NCI-H524 treated with DMSO at 0.1 percent for 48 hours (cell line): Measurements from ENCODE around the gene PAX7.
"Not testable (repeated sequence)": the region's sequence is repeated elsewhere in the genome, so short reads cannot be mapped to it uniquely, and the experiment has no call there.

ENCODE experiments used
- DNase-seq: peaks from one replicate; lab custom pipeline; 2025; lab: John Stamatoyannopoulos, UW

Gene PAX7

DNA sequence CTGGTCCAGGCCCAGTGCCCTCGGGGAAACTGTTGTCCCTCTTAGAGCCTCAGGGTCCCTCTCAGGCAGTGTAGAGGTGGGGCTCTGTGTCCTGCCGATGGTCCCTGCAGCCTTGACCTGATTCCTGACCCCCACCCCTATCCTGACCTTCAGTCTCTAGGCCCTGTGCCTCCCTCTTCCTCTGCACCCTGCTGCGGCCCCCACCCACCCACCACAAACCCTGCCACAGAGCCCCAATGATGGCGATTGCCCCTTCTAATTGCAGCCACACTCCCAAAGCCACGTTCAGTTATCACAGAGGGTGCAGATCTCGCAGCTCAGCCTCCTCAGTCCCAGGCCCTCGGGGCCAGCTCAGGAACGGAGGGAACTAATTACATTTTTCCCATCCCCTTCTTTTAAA, 99.7 kb downstream of the PAX7 start:
- no peak for DNase-seq

DNA sequence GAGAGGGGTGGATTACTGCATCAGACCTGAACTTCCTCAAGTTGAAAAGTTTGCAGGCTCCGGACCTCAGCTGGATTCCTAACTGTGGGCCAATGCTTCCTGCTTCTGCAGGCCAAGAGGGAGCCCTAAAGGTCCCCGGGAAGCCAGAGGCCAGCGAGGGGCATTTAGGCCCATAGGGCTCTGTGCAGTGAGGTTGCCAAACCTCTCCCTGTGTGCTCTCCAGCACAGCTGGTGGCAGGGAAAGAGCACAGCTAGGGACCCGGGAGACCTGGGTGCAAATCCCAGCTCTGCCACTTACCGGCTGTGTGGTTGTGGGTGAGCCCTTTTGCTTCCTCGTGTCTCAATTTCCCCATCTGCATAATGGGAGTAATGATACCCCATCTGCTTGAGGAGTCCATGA, 100.5 kb downstream of the PAX7 start:
- no peak for DNase-seq

DNA sequence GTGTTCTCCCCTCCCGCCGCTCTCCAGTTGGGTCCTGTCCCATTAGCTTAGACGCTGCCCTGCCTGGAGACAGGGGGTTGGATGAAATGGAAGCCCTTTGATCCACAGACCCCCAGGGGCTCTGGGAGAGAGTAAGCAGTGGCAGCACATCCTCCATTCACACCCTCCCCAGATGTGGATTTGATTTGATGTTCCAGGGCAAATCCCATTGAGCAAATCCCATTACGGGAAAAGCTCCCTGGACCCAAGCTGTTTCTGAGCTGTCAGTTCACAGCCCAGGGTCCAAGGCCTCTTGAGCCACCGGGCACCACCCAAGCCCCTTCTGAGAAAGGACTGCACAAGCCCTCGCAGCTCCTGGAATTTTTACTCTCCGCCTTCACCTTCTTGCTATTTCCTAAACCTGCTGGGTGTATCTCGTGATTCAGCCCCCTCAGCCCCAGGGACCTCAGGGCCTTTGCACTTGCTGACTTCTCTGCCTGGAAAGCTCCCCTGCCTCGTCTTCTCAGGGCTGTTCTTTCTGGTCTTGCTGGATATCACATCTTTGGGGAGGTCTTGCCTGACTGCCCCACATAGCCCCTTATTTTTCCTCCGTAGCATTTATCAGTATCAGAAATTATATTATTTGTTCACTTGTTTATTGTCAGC, 101.1 kb downstream of the PAX7 start:
- DNase-seq: no peak

DNA sequence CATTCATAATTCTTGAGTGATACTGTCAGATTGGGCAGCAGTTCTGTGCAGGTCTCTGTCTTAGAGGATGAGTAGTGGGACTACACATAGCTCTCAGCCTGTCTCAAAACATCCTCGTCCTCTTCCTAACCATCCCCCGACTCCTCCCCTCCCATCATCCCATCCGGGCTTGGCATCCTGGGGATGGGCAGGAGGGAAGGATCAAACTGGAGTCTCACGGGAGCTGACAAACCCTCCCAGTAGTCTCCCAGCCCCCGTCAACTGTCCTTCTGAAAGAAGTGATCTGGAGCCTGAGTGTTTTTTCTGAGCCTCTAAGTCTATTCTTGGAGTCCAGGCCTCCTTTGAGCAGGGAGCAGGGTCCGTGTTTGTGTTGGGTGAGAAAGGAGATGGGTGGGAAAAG, 102.0 kb downstream of the PAX7 start:
- no peak for DNase-seq

GRCh38 chr1:18734001-18734400, 103.4 kb downstream of the PAX7 start:
- DNase-seq: no peak

DNA sequence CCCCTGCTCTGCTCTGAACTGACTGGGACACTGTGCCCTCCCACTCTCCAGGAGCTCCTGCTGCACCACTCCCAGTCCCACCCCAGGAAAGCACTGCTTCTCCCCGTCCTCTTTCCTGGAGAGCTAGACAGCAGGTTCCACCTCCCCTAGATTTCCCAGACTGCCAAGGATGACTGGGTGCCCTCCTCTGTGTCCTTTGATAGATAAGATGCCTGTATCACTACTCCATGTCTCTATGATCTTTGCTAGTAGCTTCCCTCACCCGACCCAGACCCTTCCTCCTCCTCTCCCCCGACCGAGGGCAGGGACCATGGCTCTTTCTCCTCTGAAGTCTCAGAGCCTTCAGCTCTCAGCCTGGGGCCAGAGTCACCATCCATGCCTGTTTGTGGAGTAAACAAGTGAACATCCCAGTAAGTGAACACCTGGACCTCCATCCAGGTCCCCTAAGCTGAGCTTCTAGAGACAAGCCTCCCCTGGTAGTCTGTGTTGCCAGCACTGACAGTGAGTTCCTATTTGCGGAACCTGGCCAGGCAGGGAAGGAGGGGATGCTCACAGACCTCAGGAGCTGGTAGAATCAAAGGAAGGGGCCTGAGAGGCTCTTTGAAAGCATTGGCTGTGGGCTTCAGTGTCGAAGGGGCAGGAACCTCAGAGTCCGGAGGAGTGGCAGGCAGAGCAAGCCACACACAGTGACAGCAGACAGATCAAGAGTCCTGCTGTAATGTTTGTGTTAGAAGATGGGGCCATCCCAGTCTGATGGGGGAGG, 104.0 kb downstream of the PAX7 start:
- DNase-seq: no peak

DNA sequence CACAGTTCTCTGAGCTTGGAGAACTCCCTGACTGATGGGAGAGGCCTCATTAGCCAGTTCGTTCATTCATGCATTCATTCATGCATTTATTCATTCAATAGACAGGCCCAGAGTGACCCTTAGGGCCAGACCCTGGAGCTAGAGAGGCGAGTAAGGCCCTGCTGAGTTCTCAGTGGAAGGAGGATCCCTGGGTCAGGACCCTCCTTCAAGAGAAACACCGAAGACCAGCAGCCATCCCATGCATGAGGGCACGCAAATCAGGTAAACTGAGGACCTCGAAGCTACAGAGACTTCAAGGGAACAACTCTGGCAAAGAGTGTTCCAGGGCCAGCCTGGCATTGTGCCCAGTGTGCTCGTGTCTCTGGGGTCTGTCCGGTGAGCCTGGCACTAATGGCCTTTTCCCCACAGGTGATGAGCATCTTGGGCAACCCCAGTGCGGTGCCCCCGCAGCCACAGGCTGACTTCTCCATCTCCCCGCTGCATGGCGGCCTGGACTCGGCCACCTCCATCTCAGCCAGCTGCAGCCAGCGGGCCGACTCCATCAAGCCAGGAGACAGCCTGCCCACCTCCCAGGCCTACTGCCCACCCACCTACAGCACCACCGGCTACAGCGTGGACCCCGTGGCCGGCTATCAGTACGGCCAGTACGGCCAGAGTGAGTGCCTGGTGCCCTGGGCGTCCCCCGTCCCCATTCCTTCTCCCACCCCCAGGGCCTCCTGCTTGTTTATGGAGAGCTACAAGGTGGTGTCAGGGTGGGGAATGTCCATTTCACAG, 104.8 kb downstream of the PAX7 start:
- no peak for DNase-seq

GRCh38 chr1:18736958-18737357, 106.3 kb downstream of the PAX7 start:
- no peak for DNase-seq

GRCh38 chr1:18738126-18738525, 107.5 kb downstream of the PAX7 start:
- no peak for DNase-seq

GRCh38 chr1:18738617-18739016, 108.0 kb downstream of the PAX7 start:
- DNase-seq: no peak

DNA sequence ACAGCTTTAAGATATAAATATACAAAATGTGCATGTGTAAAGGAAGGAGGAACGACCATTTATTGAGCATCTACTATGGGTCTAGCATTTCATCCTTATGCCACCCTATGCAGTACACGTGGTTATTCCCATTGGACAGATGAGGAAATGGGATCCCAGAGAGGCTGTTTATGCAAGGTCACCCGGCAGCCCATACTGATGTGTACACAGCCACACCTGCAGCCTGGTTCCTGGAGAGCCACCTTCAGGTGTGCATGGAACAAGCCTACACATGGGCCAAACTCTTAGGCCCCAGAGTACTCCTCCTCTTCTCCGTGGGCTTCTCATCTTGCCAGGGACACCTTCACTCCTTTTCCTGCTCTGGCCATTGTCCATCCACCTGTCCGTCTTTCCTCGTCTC, 108.8 kb downstream of the PAX7 start:
- DNase-seq: no peak

DNA sequence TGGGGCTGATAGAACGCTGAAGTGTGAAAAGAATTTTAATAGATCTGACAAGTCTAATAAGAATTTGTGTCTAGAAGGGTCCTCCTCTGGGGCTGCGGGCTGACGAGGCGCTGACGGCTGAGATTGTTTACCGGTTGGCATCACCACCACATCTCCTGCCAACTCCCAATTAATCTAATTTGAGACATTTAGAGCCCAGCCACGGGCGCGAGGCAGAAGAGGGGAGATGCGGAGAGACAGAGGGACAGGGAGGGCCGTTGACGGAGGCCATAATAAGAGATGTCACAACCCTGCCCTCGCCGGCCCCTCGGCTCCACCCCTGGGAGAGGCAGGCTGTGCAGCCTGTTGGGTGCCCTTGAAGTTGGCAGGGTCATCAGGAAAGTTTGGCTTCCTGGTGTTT, 109.3 kb downstream of the PAX7 start:
- DNase-seq: no peak

DNA sequence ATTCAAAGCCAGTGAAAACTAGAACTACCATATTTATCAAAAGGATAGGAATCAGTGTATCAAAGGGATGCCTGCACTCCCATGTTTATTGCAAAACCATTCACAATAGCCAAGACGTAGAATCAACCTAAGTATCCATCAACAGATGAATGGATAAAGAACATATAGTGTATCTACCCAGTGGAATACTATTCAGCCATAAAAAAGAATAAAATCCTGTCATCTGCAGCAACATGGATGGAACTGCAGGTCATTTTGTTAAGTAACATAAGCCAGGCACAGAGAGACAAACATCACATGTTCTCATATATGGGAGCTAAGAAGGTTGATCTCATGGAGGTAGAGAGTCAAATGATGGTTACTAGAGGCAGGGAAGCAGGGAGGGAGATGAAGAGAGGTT, 110.0 kb downstream of the PAX7 start:
- DNase-seq: no peak

GRCh38 chr1:18743233-18743632, 112.6 kb downstream of the PAX7 start:
- no peak for DNase-seq

DNA sequence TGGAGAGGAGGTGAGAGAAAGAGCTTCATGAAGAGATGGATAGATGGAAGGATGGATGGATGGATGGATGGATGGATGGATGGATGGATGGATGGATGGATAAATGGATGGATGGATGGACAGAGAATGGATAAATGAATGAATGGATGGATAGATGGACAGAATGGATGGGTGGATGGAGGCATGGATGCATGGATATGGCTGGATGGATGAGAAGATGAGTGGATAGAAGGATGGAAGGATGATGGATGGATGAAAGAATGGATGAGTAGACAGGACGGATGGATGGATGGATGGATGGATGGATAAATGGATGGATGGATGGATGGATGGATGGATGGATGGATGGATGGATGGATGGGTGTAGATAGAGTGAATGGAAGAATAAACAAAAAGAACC, 113.7 kb downstream of the PAX7 start:
- DNase-seq: not testable (repeated sequence)

DNA sequence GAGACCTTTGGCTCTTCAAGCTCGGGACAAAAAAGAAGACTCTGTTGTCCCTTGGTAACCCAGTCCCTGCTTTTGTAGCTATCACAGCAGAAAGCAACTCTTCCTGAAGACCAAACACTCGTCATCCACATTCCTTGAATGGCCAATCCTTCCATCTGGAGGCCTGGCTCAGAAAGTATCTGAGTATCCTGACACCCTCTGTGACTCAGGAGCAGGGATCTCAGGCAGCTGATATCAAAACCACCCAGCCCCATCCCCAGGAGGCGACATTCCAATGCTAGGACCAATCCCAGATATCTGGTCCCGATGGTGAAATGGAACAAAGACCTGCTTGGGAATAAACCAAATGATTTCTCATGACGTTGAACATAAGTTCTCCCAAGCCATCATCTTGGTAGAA, 116.3 kb downstream of the PAX7 start:
- DNase-seq: no peak

DNA sequence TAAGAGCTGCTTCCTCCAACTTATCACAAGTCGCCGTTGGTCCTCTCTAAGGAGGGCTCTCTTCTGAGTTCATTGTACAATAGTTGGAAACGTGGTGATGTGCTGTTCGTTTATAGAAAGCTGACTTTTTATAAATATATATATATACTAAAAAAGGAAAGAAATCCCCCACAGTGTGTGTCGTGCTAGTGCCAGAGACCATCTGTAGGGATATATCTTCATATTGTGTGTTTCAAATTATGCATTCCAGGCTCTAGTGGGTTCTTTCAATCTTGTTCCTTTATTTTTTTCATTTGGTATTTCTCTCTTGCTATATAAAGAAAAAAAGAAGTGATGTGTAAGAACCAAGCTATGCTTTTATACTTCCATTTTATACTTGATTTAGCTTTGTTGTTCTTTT, 117.0 kb downstream of the PAX7 start:
- DNase-seq: no peak

DNA sequence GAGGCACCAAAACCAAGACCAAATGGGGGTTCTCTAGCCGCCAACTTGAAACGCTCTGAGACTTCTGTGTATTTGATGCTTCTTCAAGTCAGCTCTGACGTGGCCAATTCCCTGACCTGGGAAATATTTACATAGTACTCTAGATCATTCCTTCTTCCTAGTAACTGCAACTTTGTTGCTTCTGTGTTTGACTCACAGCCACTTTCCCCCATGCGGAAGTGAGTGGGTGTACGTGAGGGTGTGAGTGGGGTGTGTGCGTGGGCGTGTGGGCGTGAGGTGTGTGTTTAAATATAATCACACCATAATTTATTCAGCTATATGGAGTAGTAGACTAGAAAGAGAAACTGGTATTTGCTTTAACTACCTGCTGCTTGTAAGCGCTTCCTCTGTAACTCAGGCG, 117.8 kb downstream of the PAX7 start:
- no peak for DNase-seq

GRCh38 chr1:18749569-18749968, 118.9 kb downstream of the PAX7 start:
- DNase-seq: no peak

- DNase-seq: no peak
These were observed 120.0 kb downstream of the PAX7 start for GRCh38 chr1:18750600-18750999.

DNA sequence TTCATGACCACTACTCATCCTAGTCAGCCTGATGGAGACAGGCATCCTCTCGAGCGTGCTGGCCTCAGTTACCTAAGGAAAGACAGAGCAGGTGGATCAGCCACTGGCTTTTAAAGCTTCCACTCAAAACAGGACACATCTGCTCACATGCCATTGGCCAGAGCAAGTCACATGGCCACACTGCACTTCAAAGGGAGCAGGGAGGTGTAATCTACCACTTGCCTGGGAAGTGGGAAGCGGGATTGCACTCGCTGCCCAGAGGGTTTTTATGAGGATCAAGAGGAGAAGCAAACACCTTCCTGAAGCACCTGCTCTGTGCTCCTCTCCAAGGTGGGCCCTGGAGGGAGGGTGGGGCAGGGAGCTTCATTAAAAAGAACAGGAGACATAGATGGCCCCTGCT, 120.8 kb downstream of the PAX7 start:
- no peak for DNase-seq

DNA sequence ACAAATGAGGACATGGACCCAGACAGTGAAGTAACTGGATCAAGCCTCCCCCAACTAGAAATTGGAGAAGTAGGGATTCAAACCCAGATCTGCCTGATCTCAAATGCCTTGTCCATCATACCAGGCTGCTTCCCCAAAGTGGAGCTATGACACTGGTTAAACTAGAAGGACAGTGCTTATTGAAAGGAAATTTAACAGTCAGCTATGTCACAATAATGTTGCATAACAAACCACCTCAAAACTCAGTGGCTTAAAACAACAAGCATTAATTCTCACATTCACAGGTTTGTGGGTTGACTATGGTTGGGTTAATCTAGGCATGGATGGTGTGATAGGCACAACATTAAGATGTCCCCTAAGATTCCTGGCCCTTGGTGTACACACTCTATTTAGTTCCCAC, 121.8 kb downstream of the PAX7 start:
- no peak for DNase-seq

DNA sequence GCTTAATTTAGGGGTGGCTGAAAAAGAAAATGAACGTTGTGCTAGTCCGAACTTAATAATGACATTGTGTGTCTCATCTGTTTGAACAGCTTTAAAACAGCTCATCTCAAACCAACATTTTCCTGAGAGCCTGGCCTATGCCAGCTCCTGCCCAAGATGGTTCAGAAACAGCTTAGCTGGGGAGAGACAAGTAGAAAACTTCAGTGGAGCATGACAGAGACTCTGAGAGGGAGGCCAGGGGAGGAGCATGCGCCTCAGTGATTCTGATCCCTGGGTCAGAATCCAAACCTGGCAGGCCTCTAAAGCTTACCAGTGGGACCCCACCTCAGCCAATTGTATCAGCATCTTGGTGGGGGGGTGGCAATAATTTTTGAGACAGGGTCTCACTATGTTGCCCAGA, 129.5 kb downstream of the PAX7 start:
- no peak for DNase-seq
